HepG2 (cell line): ENCODE measurements around the gene TMC8. TPM values are rescaled to one million over a fixed set of nuclear protein-coding genes. Genes with fewer than 3 reads are reported as not detected.

Experiments
- ESRRA ChIP-seq: sonication (generic); formaldehyde crosslinking; IDR thresholded peaks from 2 replicates; pipeline ENCODE4 v1.5.1; 2020; ENCODE audit warnings: mild to moderate bottlenecking, low read depth, missing genetic modification reagents
- EZH2 ChIP-seq: conservative IDR thresholded peaks from 2 replicates; pipeline ENCODE4 v1.6.1; 2012; ENCODE audit warnings: mild to moderate bottlenecking, low read depth, low read length, moderate library complexity
- HNRNPH1 ChIP-seq: fragments of 200-400 bp; formaldehyde crosslinking; optimal IDR thresholded peaks from 2 replicates; pipeline ENCODE3; 2017; ENCODE audit warnings: mild to moderate bottlenecking, low read depth, low read length
- IKZF4 ChIP-seq: sonication (generic); formaldehyde crosslinking; IDR thresholded peaks from 2 replicates; pipeline ENCODE4 v1.5.1; 2020; ENCODE audit warnings: borderline replicate concordance, mild to moderate bottlenecking, low read depth, missing genetic modification reagents; ENCODE audit errors: not compliant biosample characterization
- MTA1 ChIP-seq: sonication (generic); formaldehyde crosslinking; IDR thresholded peaks from 2 replicates; pipeline ENCODE4 v1.4.0; 2020; ENCODE audit warnings: missing genetic modification reagents, mild to moderate bottlenecking, borderline replicate concordance
- MXI1 ChIP-seq: IDR thresholded peaks from 3 replicates; pipeline ENCODE4 v1.6.1; 2012; ENCODE audit warnings: low read depth, low read length, inconsistent platforms, borderline replicate concordance
- SRSF4 ChIP-seq: fragments of 200-400 bp; formaldehyde crosslinking; IDR thresholded peaks from one replicate; pipeline ENCODE4 v1.6.1; 2018; ENCODE audit warnings: mild to moderate bottlenecking, low read depth, low read length, moderate library complexity; ENCODE audit not compliant: poor library complexity, severe bottlenecking
- ZNF333 ChIP-seq: sonication (generic); formaldehyde crosslinking; IDR thresholded peaks from 2 replicates; pipeline ENCODE4 v1.4.0; 2020; ENCODE audit warnings: mild to moderate bottlenecking, missing genetic modification reagents, borderline replicate concordance
- ZNF33A ChIP-seq: sonication (generic); formaldehyde crosslinking; IDR thresholded peaks from 2 replicates; pipeline ENCODE4 v1.5.1; 2020; ENCODE audit warnings: missing genetic modification reagents, mild to moderate bottlenecking, moderate library complexity, borderline replicate concordance
- ZNF496 ChIP-seq: sonication (generic); formaldehyde crosslinking; IDR thresholded peaks from 2 replicates; pipeline ENCODE4 v1.8.1; 2023; ENCODE audit warnings: mild to moderate bottlenecking, moderate library complexity, missing genetic modification reagents; ENCODE audit not compliant: insufficient replicate concordance
- ZNF770 ChIP-seq: sonication (generic); formaldehyde crosslinking; IDR thresholded peaks from 2 replicates; pipeline ENCODE4 v1.5.0; 2020; ENCODE audit warnings: mild to moderate bottlenecking, missing genetic modification reagents
- polyA plus RNA-seq, 8 experiments: library from polyadenylated mRNA; depleted of rRNA in 3 of 8; stranded (reverse) in 7 of 8; unstranded in 1 of 8; fragments of >200 nt; fragmentation: Illumina TruSeq in 4 of 8; extraction: Trizol in 4 of 8; gene quantifications; 2 replicates each; pipeline versions ENCODE4 v1.2.1 to v1.2.3, GENCODE V29; 2011 to 2016; ENCODE audit warnings: low read depth in 4 of 8, missing spikeins in 1 of 8, mixed read lengths in 1 of 8; ENCODE audit not compliant: insufficient read depth in 1 of 8
- total RNA-seq, 5 experiments: library from RNA; depleted of rRNA; stranded (reverse); fragments of >200 nt; fragmentation: Illumina TruSeq; extraction: Trizol; gene quantifications; 2 replicates each; pipeline ENCODE4 v1.2.3, GENCODE V29; 2016; ENCODE audit warnings: low read depth in 1 of 5
- TF ChIP-seq, protein P1 (sequence below): sonication (generic); formaldehyde crosslinking; IDR thresholded peaks from 2 replicates; pipeline ENCODE4 v1.4.0; 2020; ENCODE audit warnings: missing genetic modification reagents
- TF ChIP-seq, protein P2 (sequence below): sonication (generic); formaldehyde crosslinking; IDR thresholded peaks from 2 replicates; pipeline ENCODE4 v1.4.0; 2020; ENCODE audit warnings: missing genetic modification reagents, mild to moderate bottlenecking, borderline replicate concordance

The TMC8 gene
- total and polyA plus RNA-seq, 2 of the 13 experiments (the other 11 are each of a cell fraction or from before 2014, with no cell fraction given): 0.53 to 7.8 TPM

DNA sequence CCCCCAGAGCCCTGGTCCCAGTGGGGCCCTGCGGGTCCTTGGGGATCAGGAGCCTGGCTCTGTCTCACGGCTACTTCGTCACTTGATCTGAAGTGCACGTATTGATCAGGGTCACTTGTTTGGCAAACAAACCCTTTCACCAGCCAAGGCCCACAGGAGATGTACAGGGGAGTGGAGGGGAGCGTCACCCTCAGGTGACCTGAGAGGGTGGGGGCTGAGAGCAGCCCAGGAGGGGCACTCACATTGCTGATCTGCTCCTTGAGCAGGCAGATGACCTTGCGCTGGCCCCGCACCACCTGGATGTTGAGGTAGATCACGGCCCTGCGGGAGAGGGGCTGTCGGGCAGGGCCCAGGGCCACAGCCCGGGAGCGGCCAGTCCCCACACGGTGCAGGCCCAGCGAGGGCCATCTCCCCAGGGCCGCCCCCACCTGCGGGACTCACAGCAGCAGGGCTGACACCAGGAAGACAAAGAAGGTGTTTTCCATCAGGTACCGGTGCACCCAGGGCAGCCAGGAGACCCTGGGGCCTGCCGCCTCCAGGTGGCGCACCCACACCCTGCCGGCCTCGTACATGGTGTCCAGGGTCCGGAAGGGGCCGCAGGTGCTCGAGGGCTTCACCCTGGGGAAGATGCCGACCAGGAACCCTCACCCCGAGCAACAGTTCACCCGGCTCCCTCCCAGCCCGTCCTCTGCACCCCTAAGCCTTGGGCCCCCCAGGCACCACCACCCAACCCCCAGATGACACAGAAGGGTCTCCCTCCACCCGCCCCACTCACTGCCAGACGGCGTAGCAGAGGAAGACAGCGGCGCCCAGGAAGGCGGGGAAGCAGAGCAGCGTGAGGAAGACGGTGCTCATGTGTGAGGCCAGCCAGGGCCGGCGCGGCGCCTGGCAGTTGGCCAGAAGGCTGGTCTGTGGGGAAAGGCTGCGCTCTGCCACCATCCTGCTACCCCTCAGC lies 13.3 kb upstream of the TMC8 start (continued):
- TF ChIP-seq, protein P1, sequence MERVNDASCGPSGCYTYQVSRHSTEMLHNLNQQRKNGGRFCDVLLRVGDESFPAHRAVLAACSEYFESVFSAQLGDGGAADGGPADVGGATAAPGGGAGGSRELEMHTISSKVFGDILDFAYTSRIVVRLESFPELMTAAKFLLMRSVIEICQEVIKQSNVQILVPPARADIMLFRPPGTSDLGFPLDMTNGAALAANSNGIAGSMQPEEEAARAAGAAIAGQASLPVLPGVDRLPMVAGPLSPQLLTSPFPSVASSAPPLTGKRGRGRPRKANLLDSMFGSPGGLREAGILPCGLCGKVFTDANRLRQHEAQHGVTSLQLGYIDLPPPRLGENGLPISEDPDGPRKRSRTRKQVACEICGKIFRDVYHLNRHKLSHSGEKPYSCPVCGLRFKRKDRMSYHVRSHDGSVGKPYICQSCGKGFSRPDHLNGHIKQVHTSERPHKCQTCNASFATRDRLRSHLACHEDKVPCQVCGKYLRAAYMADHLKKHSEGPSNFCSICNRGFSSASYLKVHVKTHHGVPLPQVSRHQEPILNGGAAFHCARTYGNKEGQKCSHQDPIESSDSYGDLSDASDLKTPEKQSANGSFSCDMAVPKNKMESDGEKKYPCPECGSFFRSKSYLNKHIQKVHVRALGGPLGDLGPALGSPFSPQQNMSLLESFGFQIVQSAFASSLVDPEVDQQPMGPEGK (CRISPR knock-in tag): peak; percentile 68
- TF ChIP-seq, protein P2, sequence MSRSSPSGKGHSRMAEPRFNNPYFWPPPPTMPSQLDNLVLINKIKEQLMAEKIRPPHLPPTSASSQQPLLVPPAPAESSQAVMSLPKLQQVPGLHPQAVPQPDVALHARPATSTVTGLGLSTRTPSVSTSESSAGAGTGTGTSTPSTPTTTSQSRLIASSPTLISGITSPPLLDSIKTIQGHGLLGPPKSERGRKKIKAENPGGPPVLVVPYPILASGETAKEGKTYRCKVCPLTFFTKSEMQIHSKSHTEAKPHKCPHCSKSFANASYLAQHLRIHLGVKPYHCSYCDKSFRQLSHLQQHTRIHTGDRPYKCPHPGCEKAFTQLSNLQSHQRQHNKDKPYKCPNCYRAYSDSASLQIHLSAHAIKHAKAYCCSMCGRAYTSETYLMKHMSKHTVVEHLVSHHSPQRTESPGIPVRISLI (CRISPR knock-in tag): no peak
- TF ChIP-seq HNRNPH1 (no peak), ZNF770 (CRISPR knock-in tag) (no peak), MTA1 (CRISPR knock-in tag) (peak; percentile 98), ESRRA (CRISPR knock-in tag) (peak; percentile 61; the same call in 1 of the 2 replicates), ZNF33A (CRISPR knock-in tag) (no peak), ZNF333 (CRISPR knock-in tag) (peak; percentile 94; the same call in 1 of the 2 replicates), EZH2 (no peak), IKZF4 (CRISPR knock-in tag) (peak; percentile 58), ZNF496 (CRISPR knock-in tag) (no peak), MXI1 (no peak), SRSF4 (no peak)
